K562 (cell line): Measurements from ENCODE around the gene ZNF440. TPM values are rescaled to one million over a fixed set of nuclear protein-coding genes. Genes with fewer than 3 reads are reported as not detected.

ENCODE experiments used
- polyA plus RNA-seq, 8 experiments: library from polyadenylated mRNA; depleted of rRNA in 4 of 8; stranded (reverse) in 5 of 8; unstranded in 3 of 8; fragments of >200 nt; fragmentation: Nextera tagmentation in 2 of 8; fragmentation: Illumina TruSeq in 1 of 8; extraction: Ambion mirVana in 2 of 8; extraction: Trizol in 1 of 8; gene quantifications; 2 replicates each; pipeline versions ENCODE4 v1.2.1 to v1.2.3, GENCODE V29; 2011 to 2014; ENCODE audit warnings: inconsistent platforms in 1 of 8, missing spikeins in 1 of 8
- total RNA-seq, 7 experiments: library from RNA; depleted of rRNA in 6 of 7; stranded (reverse); fragments of >200 nt in 6 of 7; fragmentation: Illumina TruSeq in 2 of 7; extraction: Trizol in 2 of 7; gene quantifications; 2 replicates each; pipeline versions ENCODE4 v1.2.1 to v1.2.3, GENCODE V29; 2011 to 2021; ENCODE audit warnings: low replicate concordance in 1 of 7
- TF ChIP-seq, protein P1 (sequence below), 2 experiments: fragments of 450-650 bp; formaldehyde crosslinking in 1 of 2; IDR thresholded peaks; 2 replicates each; pipeline versions ENCODE4 v1.4.0 to v1.6.1; 2014 to 2020; ENCODE audit warnings: mild to moderate bottlenecking in 2 of 2, borderline replicate concordance in 1 of 2, low read depth in 1 of 2

Gene ZNF440
- total and polyA plus RNA-seq, 9 of the 15 experiments (the other 6 are each of a cell fraction or from before 2014, with no cell fraction given) = 5.9 to 32.6 (median 13.4) TPM

DNA sequence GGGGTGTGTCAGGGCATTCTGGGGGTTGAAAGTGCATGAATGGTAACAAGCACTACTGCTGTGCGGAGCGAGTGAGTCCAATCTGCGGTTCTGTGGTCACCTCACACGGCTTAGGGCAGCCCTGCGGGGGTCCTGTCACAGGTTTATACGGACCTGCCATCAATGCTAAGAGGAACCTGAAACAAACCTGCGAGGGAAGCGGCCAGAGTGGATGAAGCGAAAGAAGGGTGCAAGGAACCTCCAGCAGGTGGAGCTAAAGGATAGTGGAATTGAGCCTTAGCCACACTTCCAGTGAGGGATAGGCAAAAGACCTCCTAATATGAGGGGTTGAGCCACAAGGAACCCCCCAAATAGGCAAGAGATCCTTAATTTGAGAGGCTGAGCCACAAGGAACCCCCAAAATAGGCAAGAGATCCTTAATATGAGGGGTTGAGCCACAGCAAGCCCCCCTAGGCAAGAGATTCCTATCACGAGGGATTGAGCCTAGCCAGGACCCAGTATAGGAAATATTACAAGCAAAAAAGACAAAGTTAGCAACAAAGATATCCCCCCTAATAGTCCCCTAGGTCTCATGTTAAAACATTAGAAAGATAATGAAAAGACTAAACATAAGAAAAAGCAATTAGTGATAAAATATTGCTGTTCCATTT, 67.2 kb downstream of the ZNF440 start (continued):
- TF ChIP-seq, protein P1, sequence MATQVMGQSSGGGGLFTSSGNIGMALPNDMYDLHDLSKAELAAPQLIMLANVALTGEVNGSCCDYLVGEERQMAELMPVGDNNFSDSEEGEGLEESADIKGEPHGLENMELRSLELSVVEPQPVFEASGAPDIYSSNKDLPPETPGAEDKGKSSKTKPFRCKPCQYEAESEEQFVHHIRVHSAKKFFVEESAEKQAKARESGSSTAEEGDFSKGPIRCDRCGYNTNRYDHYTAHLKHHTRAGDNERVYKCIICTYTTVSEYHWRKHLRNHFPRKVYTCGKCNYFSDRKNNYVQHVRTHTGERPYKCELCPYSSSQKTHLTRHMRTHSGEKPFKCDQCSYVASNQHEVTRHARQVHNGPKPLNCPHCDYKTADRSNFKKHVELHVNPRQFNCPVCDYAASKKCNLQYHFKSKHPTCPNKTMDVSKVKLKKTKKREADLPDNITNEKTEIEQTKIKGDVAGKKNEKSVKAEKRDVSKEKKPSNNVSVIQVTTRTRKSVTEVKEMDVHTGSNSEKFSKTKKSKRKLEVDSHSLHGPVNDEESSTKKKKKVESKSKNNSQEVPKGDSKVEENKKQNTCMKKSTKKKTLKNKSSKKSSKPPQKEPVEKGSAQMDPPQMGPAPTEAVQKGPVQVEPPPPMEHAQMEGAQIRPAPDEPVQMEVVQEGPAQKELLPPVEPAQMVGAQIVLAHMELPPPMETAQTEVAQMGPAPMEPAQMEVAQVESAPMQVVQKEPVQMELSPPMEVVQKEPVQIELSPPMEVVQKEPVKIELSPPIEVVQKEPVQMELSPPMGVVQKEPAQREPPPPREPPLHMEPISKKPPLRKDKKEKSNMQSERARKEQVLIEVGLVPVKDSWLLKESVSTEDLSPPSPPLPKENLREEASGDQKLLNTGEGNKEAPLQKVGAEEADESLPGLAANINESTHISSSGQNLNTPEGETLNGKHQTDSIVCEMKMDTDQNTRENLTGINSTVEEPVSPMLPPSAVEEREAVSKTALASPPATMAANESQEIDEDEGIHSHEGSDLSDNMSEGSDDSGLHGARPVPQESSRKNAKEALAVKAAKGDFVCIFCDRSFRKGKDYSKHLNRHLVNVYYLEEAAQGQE (IDR thresholded peaks at IDR 0.05; ENCODE audit: borderline replicate concordance) = peak; percentile 87
- TF ChIP-seq, protein P1 (CRISPR knock-in tag; IDR thresholded peaks at IDR 0.05; ENCODE audit: low read depth) = no peak
